Measurements from ENCODE around the gene KIAA0319L.
"Not testable (repeated sequence)": the region's sequence is repeated elsewhere in the genome, so short reads cannot be mapped to it uniquely, and the experiment has no call there.

KIAA0319L gene

DNA sequence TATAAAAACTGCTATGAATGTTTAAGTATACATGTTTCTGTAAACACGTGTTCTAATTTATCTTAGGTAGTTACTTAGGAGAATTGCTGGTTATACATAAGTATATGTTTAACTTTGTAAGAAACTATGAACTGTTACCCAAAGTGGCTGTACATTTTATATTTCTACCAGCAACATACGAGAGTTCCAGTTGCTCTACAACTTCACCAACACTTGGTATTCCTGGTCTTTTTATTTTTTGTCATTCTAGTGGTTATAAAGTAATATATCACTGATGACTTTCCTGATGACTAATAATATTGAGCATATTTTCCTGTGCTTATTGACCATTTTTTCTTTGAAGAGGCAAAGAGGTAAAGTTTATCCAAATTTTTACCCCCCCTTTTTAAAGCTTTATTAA lies 76.0 kb downstream of the KIAA0319L start:
- DNase-seq: no peak

DNA sequence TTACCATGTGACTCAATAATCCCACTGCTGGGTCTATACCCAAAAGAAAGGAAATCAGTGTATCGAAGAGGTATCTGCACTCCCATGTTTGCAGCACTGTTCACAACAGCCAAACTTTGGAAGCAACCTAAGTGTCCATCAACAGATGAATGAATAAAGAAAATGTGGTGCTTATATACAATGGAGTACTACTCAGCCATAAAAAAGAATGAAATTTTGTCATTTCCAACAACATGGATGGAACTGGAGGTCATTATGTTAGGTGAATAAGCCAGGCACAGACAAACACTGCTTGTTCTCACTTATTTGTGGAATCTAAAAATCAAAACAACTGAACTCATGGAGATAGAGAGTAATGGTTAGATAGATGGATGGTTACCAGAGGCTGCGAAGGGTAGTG lies 79.3 kb downstream of the KIAA0319L start:
- no peak for DNase-seq

DNA sequence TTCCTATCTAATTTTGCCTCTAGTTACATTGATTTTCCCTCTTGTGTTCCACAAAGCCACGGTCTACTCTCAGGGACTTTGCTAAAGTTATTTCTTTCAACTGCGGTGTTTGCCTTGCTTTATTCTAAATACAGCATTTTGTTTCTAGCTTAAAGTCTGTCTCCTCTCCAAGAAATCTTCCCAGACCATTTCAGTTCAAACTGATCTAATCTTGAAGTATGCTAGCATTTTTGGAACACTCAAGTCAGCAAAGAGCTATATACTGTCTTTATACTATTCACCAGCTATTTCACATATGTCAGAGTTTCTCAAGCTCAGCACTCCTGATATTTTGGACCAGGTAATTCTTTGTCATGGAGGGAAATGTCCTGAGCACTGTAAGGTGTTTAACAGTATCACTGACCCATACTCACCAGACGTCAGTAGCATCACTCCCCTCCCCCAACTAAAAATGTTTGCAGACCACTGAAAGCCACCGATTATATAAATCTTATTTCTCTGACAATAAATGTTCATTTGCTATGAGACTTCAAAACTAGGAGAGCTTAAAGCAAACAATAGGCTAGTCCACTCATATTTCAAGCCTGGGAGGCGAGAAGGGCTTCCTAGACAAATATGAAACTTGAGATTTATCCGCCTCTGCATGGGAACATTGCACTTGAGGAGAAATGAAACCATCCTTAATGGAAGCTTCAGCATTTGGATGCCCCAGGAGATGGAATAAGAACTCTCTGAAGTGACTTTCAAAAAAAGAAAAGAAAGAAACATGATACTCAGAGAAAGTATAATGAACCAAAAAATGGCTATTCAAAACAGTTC lies 81.1 kb downstream of the KIAA0319L start:
- DNase-seq: no peak

DNA sequence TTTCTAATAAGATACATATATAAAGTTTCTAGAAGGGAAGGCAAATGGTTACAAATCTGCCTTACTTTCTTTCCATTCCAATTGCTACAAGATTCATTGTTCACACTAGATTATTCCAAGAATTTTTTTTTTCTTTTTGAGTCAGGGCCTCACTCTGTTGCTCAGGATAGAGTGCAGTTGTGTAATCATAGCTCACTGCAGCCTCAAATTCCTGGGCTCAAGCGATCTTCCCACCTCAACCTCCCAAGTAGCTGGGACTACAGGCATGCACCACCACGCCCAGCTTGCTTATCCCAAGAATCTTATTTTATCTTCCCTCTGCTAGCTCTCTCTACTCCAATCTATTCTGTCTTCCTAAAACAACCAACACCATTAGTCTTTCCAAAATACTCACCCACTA lies 81.8 kb downstream of the KIAA0319L start:
- no peak for DNase-seq

DNA sequence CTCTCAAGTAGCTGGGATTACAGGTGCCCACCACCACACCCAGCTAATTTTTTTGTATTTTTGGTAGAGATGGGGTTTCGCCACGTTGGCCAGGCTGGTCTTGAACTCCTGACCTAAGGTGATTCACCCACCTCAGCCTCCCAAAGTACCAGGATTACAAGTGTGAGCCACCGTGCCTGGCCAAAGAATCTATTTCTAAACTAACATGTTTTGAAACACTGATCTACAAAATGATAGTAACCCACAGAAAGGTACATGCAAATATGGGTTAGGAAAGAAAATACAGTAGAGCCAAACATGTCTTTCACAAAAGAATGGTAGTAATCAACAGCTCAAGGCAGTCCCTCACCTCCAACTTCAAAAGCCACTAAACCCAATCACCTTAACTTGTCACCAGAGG lies 84.0 kb downstream of the KIAA0319L start:
- DNase-seq: not testable (repeated sequence)

DNA sequence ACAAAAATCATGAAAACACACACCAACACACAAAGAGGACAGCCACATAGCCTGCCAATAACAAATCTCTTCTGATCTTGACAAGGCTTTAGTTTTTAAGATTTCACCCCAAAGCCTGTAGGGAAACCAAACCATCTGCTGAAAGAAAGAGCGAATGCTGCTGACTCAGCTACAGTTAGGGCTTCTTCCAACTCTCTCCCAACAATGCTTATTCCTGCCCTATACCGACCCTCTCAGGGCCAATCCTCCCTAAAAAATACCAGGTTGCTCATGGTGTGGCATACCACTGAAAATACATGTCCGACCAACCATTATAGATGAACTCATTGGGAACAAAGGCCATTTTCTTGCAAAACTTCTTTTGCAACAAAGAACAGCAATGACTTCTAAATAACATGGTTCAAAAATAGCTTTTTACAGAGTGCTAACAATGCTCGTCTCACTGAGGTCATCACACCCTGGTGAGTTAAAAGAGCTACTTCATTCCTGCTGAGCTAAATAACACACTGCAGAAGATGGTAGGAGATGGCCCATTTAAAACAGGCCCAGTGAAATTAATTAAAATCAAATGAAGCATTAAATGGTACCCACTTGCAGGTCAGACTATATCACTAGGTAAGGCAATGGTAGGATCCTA lies 86.1 kb downstream of the KIAA0319L start:
- no peak for DNase-seq

DNA sequence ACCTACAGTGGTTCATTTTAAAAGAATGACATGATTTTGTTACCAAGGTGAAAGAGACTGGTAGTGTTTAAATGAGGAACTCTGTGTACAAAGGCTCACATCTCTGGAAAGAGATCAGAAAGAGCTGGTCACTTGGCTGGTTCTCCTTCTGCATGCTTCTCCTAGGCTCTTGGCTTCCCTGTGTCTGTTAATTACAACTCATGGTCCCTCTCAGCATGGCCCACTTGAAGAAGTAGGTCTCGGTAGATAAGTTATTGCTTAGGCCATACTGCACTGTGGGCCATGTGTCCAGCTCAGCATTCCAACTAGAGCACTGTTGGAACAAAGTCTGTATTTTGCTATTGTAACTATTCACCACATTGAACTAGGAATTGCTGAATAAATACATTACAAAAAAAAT lies 91.1 kb downstream of the KIAA0319L start:
- DNase-seq: no peak

DNA sequence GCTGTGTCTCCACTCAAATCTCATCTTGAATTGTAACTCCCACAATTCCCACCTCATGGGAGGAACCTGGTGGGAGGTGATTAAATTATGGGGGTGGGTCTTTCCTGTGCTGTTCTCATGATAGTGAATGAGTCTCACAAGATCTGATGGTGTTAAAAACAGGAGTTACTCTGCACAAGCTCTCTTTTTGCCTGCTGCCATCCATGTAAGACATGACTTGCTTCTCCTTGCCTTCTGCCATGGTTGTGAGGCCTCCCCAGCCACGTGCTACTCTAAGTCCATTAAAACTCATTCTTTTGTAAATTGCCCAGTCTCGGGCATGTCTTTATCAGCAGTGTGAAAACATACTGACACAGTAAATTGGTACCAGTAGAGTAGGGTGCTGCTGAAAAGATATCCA lies 93.5 kb downstream of the KIAA0319L start:
- not testable (repeated sequence) for DNase-seq

DNA sequence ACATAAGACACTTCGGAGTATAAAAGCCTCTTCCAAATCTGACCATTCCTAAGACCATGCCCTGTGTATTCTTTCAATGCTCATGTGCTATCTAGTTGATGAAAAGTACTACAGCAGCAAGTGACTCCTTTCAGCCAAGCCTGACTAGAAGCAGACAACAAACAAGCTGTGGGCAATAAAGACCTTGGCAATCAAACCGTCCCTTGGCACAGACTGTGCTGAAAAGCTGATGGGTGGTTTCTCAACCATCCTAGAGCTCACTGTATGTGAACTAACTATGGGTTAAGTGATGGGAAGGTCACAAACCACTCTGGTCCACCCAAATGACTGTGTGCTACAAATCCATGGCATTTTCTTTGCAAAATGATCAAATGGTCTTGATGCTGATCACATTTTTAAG lies 94.0 kb downstream of the KIAA0319L start:
- no peak for DNase-seq

DNA sequence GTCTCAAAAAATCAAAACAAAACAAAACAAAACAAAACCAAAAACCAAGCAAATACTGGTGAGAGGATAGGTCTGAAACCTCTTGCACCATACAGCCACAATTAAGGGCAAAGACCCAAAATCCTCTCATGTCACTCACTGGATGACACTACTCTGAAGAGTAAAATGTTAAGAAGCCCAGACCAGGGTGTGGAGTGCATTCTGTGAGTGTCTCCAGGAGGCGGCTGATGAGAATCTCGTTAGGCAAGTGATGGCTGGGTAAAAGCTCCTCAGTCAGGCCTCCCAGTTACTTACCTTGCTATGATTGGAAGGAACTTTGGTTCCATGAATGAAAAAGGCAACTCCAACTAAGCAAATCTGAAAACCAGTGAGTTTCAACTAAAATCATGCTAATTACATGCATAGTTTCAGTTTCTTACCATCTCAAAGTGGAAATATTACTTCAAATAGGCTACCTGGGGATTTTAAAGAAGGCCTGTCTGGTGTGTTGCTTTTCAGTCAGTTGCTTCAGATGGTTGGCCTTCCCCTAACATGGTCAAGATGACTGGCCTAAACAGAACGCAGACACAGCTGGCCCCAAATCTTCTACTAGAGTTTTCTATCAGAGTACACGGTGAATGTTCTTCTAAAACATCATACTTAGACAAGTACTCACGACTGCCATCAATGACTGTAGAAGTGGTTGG lies 95.1 kb downstream of the KIAA0319L start:
- DNase-seq: no peak

DNA sequence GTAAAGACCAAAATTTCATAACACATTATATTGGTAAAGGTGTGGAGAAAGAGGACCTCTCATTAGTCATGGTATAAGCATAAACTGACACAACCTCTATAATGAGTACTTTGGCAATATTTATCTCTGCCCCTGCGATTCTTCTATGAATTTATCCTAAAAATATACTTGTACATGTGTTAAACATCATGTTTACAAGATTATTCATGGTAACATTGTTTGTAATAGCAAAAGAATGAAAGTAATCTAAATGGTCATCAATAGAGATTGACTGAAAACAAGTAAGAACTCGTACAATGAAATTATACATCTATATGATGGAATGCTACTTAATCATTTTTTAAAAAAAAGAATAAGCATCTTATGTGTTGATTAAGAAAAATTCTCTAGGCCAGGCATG lies 96.4 kb downstream of the KIAA0319L start:
- no peak for DNase-seq

DNA sequence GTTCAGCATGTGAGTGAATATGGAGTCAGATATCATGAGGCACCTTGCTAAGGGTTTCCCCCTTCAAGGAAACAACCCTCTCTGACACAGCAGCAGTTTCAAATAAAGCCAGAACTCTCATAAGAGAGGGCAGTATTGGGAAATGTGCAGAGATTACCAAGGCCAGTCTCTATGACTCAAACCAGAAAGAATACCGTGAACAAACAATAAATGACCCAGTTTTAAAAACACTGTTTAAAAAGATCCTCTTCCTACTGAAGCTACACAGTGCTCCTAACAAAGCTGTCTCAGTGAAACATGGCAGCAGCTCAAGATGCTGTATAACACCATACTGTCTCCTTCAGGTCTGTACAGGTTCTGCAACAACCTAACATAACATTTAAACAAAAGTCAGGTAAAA lies 102.6 kb downstream of the KIAA0319L start:
- DNase-seq: no peak

DNA sequence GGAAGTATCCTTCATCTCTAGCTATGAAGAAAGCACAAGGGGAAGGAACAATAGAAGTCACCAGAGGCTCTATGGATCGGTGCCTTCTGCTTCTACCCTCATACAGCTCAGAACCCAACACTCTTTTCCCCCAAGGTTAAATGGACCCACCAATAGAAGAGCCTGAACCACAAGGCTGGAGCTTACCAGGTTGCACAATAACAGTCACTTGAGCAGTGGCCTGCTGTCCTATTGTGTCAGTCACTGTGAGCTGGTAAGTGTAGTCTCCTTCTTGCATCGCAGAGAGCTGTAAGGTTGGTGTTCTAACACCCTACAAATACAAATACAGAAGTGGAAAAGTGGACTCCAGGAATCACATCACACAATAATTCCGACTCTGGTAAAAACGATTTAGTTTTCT lies 103.0 kb downstream of the KIAA0319L start:
- no peak for DNase-seq

DNA sequence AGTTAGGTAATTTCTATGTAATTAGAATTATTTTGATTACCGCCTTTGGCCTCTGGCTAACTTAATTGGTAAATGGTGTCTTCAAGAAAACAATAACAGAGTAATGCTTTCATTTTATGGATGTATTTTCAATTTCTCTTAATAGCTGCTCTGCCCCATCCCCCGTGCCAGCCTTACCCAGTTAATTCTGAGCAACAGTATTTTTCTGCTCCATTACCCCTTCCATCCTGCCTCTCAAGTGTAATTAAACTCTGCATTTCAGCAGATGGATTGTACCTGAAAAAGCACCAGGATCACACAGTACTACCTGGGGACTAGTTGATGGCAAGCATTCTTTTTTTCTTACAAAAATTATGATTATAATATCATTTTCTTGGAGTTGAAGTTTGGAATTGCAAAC lies 104.2 kb downstream of the KIAA0319L start:
- DNase-seq: no peak

DNA sequence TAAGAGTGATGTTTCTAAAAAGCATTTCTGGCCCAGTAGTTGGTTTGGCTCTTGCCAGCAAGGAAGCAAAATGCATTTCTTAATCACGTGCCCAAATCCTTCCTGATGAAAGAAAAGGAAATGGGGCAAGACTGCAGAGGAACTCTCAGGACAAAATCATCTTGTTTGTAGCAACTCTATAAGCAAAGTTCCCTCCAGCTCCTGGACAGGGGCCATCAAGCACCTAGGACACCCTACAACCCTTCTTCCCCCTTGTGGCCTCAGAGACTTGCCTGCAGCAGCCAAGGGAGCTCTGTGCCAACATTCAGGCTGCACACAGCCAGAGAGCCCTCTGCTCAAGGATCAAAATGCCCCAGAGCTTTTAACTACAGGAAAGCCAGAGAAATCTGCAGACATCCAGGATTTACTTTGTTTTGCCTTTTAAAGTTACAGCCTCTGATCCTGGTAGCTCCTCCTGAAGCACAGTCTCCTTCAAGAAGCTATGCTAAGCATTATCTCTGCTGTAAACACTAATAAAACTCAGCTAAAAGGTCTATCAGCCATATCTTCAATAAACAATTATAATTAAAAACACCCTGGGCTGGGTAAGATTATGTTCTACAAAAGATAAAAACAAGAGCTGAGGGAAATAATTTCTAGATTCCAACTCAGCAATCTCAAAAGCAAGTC lies 105.0 kb downstream of the KIAA0319L start:
- no peak for DNase-seq

DNA sequence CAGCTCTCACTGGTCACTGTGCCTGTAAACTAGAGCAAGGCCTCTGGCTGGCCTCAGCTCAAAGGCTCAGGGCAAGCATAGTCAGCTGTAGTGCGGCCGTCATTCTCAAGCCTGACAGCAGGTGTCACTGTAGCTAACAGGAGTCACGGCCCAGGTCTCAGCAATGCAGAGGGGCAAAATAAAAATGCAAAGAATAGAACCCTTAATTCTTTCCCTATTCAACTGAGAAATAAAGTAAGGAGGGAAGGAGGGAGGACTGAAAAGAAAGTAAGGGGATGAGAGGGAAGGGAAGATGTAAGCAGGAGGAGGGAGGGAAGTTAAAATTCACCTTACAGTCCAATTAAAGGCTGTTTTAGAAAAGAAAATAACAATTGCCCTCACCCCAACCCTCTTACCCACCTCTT lies 106.1 kb downstream of the KIAA0319L start:
- DNase-seq: peak; percentile 64

DNA sequence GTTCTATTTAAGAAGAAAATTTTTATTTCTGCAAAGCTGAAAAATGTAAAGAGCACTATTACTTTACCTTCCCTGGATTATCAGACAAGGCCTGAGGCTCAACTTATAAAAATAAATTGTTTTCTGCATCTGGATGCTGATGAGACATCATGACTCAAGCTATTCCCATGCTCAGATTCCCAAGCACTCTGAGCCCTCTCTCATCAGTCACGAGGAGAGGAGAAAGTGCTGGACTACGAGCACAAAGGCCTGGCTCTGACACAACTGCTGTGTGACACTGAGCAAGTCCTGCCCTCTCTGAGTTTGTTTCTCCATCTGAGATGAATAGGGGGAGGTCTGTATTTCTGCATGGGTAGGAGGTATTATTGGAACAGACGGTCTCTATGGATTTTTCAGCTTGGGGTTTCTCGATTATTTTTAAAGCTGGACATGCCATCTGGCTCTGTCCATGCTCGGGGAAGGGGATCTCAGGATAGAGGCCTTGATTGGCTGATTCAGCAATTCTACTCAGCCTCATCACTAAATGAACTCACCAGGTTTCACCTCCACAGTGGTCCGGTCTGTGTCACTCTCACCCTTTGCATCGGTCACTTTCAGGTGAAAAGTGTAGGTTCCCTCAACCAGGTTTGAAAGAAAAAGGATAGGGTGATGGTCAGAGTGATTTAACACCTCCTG lies 107.7 kb downstream of the KIAA0319L start:
- no peak for DNase-seq

DNA sequence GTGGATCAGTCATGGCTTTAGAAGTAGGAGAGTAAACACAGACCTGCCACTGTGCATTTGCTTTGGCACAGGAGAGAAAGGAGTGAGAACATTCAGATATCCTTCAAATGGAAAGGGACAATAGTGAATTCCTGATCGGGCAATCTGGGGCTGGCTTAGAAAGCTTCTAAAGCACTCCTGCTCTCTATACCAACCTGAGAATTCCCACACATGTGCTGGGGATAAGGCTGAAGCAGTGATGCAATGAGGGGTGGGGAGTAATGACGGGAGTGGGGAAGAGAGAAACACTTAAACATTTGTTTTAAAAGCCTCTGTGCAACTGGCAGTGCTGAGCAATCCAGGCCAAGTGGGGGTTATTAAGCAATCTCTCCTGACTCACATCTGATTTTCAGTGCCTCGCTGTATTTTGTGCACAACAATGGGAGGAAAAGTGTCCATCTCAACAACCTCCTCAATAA lies 108.8 kb downstream of the KIAA0319L start:
- DNase-seq: no peak

DNA sequence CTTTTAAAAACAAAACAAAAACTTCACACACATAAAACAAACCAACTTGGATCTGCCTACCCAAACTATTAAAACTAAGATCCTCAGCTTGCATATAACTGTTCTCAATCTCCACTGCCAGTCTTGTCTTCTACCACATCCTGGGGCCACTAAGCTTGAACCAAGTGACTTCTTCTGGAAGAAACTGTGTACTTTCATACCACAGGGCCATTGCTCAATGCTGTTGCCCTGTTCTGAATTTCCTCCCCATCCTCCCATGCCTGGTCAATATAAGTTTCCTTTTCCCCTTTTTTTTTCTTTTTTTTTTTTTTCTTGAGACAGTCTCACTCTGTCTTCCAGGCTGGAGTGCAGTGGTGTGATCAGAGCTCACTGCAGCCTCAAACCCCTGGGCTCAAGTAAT lies 109.9 kb downstream of the KIAA0319L start:
- no peak for DNase-seq

DNA sequence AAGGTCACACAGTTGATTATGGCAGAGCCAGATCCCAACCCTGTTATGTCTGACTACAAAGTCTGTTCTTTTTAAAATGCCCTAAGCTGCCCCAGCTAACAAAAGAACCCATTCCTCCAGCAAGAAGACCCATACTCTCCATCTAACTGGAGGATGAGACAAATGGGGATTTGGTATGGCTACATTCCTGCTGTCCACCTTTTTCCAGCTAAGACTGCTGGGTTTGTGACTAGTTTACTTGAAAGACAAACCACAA lies 112.8 kb downstream of the KIAA0319L start:
- DNase-seq: no peak

DNA sequence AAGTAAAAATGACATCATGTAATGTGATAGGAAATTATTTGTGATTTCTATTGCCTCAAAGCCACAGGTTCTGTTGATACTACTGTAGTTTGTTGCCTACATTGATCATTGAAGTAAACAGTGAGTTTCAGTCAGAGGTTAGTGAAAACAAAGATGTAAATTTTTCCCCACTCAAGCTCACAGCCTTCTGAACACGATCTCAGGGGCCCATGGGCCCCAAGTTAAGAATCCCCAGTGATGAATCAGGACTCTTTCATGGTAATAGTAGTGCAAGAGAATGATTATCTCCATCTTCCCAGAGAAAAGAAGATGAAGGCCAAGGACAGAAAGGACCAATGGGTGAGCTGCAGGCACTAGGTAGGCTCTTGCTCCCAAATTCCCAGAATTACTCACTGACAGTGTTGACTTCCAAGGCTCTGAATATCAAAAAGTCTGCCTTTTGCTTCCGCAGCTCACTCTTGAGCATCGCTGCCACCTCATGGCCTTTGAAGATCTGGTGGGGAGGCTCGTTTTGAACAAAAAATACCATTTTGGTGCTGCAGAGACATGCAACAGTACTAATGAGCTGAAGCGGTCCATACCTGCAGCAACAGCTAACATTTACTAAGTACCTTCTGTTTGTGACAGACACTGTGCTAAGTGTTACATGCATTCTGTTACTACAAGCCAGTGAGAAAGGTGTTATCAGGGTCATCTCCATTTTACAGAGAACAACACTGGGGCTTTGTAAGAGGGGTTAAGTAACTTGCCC lies 113.3 kb downstream of the KIAA0319L start:
- DNase-seq: no peak

DNA sequence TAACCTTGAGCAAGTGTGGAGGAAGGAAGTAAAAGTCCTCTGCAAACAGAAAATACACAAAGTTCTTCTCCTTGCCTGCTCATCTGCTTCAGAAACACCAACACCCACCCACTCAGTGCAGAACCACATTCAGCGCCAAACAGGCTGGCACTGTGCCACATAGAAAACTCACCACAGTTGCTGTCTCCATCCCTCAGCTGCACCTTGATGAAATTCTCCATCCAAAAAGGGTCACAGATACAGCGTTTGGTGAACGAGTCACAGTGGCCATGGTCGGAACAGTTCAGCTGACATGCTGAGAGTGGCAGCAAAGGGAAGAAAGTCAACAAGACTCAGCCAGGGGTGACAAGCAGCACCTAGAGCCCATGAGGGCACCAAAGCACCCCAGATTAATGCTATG lies 114.5 kb downstream of the KIAA0319L start:
- no peak for DNase-seq

Data from activated effector memory CD4-positive, alpha-beta T cell treated with Interleukin-2 at 50 U/mL for 16 hours (primary cell).